ENCODE measurements around the gene RAP2B. TPM values are rescaled to one million over a fixed set of nuclear protein-coding genes. Genes with fewer than 3 reads are reported as not detected.

The RAP2B gene
- polyA plus RNA-seq, 1 of the 3 experiments (the other 2 are of a cell fraction) = 7.3 TPM

- CTCF ChIA-PET = interaction anchor here (0.7 kb wide), 1 partner anchor 9 kb away, joined by 3 read pairs; no protein-coding TSS in a partner anchor
Measured at GRCh38 chr3:153130312-153130977, 31.6 kb upstream of the RAP2B start.

More at GRCh38 chr3:153130312-153130977, 31.6 kb upstream of the RAP2B start:
- WGBS (ENCODE audit: low lambda C conversion rate) = 56% methylated on average over 2 of the region's 2 CpGs
- peaks cover 0 to 13% of the 10 kb centered on the region in 2 experiments; a peak in 1 of 4 replicates for H3K4me1 ChIP-seq (ENCODE audit: control insufficient read depth in 1 of 2, insufficient read depth in 2 of 2, low read depth in 1 of 2, low read length in 1 of 2)
- POLR2A ChIA-PET = no interaction called here
- H3K27me3 ChIP-seq (ENCODE audit: insufficient read depth) = no peaks in the 10 kb centered on the region
- H3K9me2 ChIP-seq = no peaks in the 10 kb centered on the region
- H3K79me2 ChIP-seq (ENCODE audit: insufficient read depth) = no peaks in the 10 kb centered on the region
- no peak overlapping the region for H3K4me3 ChIP-seq (ENCODE audit: low read depth in 2 of 2, low read length in 1 of 2)
- H3K27ac ChIP-seq (ENCODE audit: low read depth in 2 of 2, low read length in 1 of 2) = peak overlapping the region in 1 of 2 experiments; percentile 86; a peak in 2 of 4 replicates
- no peak for TF ChIP-seq CTCF (IDR thresholded peaks at IDR 0.05)
- no peak for TF ChIP-seq RAD21 (IDR thresholded peaks at IDR 0.05; ENCODE audit: low read length)
- TF ChIP-seq POLR2AphosphoS5 (IDR thresholded peaks at IDR 0.05; ENCODE audit: low read depth, low read length) = no peak
- no peak for TF ChIP-seq FOXJ3 (CRISPR knock-in tag; IDR thresholded peaks at IDR 0.05)
- no peak for TF ChIP-seq SIN3A (IDR thresholded peaks at IDR 0.05; ENCODE audit: borderline replicate concordance, low read depth, low read length)
- TF ChIP-seq USF2 (IDR thresholded peaks at IDR 0.05; ENCODE audit: borderline replicate concordance, low read depth, low read length) = no peak
- no peak for TF ChIP-seq SMC3 (IDR thresholded peaks at IDR 0.05; ENCODE audit: low read depth, low read length)
- 0 out of 2 replicates have a peak, but pooled peaks have one; percentile 8 for TF ChIP-seq MEF2A (IDR thresholded peaks at IDR 0.05; ENCODE audit: borderline replicate concordance, low read depth)
- TF ChIP-seq PBX3 (IDR thresholded peaks at IDR 0.05) = peak; percentile 33
- no peak for TF ChIP-seq NFIC (IDR thresholded peaks at IDR 0.05; ENCODE audit: borderline replicate concordance)
- no peak for TF ChIP-seq USF1 (IDR thresholded peaks at IDR 0.05; ENCODE audit: borderline replicate concordance, low read depth)
- no peak for TF ChIP-seq YY1 (IDR thresholded peaks at IDR 0.05; ENCODE audit: low read depth)
- TF ChIP-seq TAF1 (IDR thresholded peaks at IDR 0.05; ENCODE audit: borderline replicate concordance, low read depth, low read length) = no peak
- peak in 1 of 2 experiments; percentile 41; a peak in 1 of 4 replicates for TF ChIP-seq EP300 (IDR thresholded peaks at IDR 0.05; ENCODE audit: borderline replicate concordance in 1 of 2, low read depth in 1 of 2, low read length in 1 of 2)
- TF ChIP-seq RCOR1 (IDR thresholded peaks at IDR 0.05; ENCODE audit: low read length) = no peak
- TF ChIP-seq JUND (IDR thresholded peaks at IDR 0.05) = peak; percentile 84
- peak; percentile 51 for TF ChIP-seq TCF12 (IDR thresholded peaks at IDR 0.05)
- no peak for TF ChIP-seq FOXM1 (IDR thresholded peaks at IDR 0.05; ENCODE audit: low read depth)
- TF ChIP-seq TEAD4 (IDR thresholded peaks at IDR 0.05; ENCODE audit: borderline replicate concordance, insufficient read depth) = peak; percentile 47; the same call in 1 of the 2 replicates
- peak; percentile 77 for TF ChIP-seq FOSL2 (IDR thresholded peaks at IDR 0.05; ENCODE audit: borderline replicate concordance, low read depth)
- no peak for TF ChIP-seq RXRA (IDR thresholded peaks at IDR 0.05; ENCODE audit: borderline replicate concordance, low read depth)
- TF ChIP-seq REST (IDR thresholded peaks at IDR 0.05; ENCODE audit: low read depth, low read length) = no peak
- no peak for TF ChIP-seq MAX (IDR thresholded peaks at IDR 0.05; ENCODE audit: low read depth)
- H3K9me3 ChIP-seq = no peaks in the 10 kb centered on the region
- H2AFZ ChIP-seq (ENCODE audit: low read depth) = no peak overlapping the region
- DNase-seq = no peak
- peaks cover 19% of the 10 kb centered on the region for H3F3A ChIP-seq (replicated peaks; ENCODE audit: insufficient read depth)
- no peaks in the 10 kb centered on the region for H4K20me1 ChIP-seq (ENCODE audit: insufficient read depth)
- peak overlapping the region; percentile 9; the same call in 1 of the 2 replicates for H3K9ac ChIP-seq
- H3K36me3 ChIP-seq (replicated peaks in 1 of 2; ENCODE audit: control insufficient read depth in 1 of 2, insufficient read depth in 2 of 2, low read length in 1 of 2) = no peaks in the 10 kb centered on the region
- H3K4me2 ChIP-seq = peak overlapping the region; percentile 46; the same call in 1 of the 2 replicates

Data from SK-N-SH (cell line).